Adrenal gland (tissue), 12 donors: ENCODE results near the gene COL24A1. TPM values are rescaled to one million over a fixed set of nuclear protein-coding genes. Genes with fewer than 3 reads are reported as not detected.

Experiments used
- DNase-seq, 7 donors: peaks; one replicate each; pipeline ENCODE4 v3.0.0-alpha.2; 2019 to 2020
- H3K27ac ChIP-seq, 5 donors: fragments of 200-600 bp; sonication (generic) in 4 of 5; 1 replicate in 3 of 5; 2 replicates in 2 of 5; pipeline versions ENCODE4 v1.5.1 to v1.8.0; 2016 to 2020; ENCODE audit warnings: mild to moderate bottlenecking in 1 of 5
- H3K27me3 ChIP-seq: fragments of 200-600 bp; 2 replicates; pipeline ENCODE4 v1.8.0; 2021
- H3K36me3 ChIP-seq, 2 donors: fragments of 200-600 bp; replicated peaks in 1 of 2; 1 replicate in 1 of 2; 2 replicates in 1 of 2; pipeline versions ENCODE4 v1.5.1 to v1.8.0; 2018 to 2022
- H3K4me1 ChIP-seq, 2 donors: fragments of 200-600 bp; replicated peaks in 1 of 2; 1 replicate in 1 of 2; 2 replicates in 1 of 2; pipeline versions ENCODE4 v1.5.1 to v1.8.0; 2018 to 2021
- H3K4me3 ChIP-seq, 4 donors: fragments of 200-600 bp; sonication (generic) in 3 of 4; one replicate each; pipeline ENCODE4 v1.5.1; 2016 to 2018
- H3K9me3 ChIP-seq, 3 donors: fragments of 200-600 bp; sonication (generic) in 1 of 3; replicated peaks in 1 of 3; 1 replicate in 2 of 3; 2 replicates in 1 of 3; pipeline versions ENCODE4 v1.5.1 to v1.8.0; 2016 to 2021
- POLR2A ChIP-seq, 2 donors: fragments of 450-650 bp; IDR thresholded peaks; one replicate each; pipeline ENCODE4 v1.6.1; 2017; ENCODE audit warnings: antibody characterized with exemption in 2 of 2, mild to moderate bottlenecking in 2 of 2, moderate library complexity in 1 of 2
- WGBS, 4 donors: extraction: QIAGEN DNeasy Blood & Tissue Kit in 2 of 4; methylation state at CpG; one replicate each; pipeline versions ENCODE4 v1.1.5 to v1.1.7; 2013 to 2017; 5-methylcytosine and 5-hydroxymethylcytosine counted together
- intact Hi-C, 2 donors: fragments of 100-400 bp; cut with DNase I; formaldehyde crosslinking; loops; one replicate each; pipeline versions ENCODE4 v1.14.1 to v1.15.0; 2022 to 2023
- polyA plus RNA-seq, 3 donors: library from polyadenylated mRNA; stranded (reverse); fragments of 200-250 nt in 2 of 3; fragments of 350-450 nt in 1 of 3; fragmentation: Illumina TruSeq in 1 of 3; extraction: RNeasy Lipid Tissue Mini Kit (QIAGEN cat#74804) in 1 of 3; gene quantifications; one replicate each; pipeline ENCODE4 v1.2.3, GENCODE V29; 2013 to 2014
- total RNA-seq, 9 donors: library from RNA; depleted of rRNA in 4 of 9; stranded (reverse); fragments of >200 nt in 4 of 9; fragments of 120-200 nt in 1 of 9; fragmentation: NEBNext Ultra II Directional in 1 of 9; extraction: Animal tissue kit (Norgen Biotek cat#: 25700) in 1 of 9; gene quantifications; one replicate each; pipeline versions ENCODE4 v1.1.0 to v1.2.4, GENCODE V29; 2013 to 2023
- TF ChIP-seq, protein P1 (sequence below), 6 experiments: fragments of 450-650 bp in 4 of 6; fragments of 200-600 bp in 2 of 6; sonication (generic) in 1 of 6; IDR thresholded peaks; 1 replicate in 5 of 6; 2 replicates in 1 of 6; pipeline versions ENCODE4 v1.5.1 to v1.8.0; 2016 to 2021; ENCODE audit warnings: antibody characterized with exemption in 6 of 6, mild to moderate bottlenecking in 2 of 6, moderate library complexity in 1 of 6
- donor health status: healthy with polysubstance abuse.
- donor health status: Bipolar disorder and iron deficiency.
- donor health status: DM: yes; HTN: yes; CAD: no.
- donor health status: DM: no; HTN: no; CAD: no.
- donor health status: DM: no; HTN: no; CAD: no.
- donor health status: DM: yes; HTN: yes; CAD: no.

Gene COL24A1
- total and polyA plus RNA-seq, 12 donors = 0.02 to 0.50 (median 0.11) TPM; not detected in 3

DNA sequence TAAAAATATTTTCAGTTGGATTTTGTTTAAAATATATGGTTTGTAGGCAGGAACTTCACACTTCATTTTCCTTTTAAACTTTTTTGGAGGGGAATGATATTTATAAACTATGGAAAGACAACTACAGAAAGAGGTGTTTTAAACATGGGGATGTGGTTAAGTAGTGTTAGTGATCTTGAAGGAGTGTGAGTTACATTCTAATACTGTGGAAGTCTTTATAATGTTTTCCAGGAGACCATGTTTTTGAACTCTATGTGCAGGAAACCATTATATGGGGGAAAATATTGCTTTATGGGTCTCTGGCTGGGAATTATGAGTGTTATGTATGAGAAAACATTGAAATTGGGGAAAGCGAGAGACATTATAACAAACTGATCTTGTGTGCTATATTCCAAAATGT, 35.8 kb upstream of the COL24A1 start:
- Histone ChIP-seq H3K4me1 (no peaks in the 10 kb centered on the region), H3K27ac (no peak overlapping the region), H3K4me3 (no peak overlapping the region), H3K27me3 (no peaks in the 10 kb centered on the region), H3K36me3 (no peaks in the 10 kb centered on the region), H3K9me3 (no peaks in the 10 kb centered on the region)
- no peak for TF ChIP-seq POLR2A (IDR thresholded peaks at IDR 0.05)
- TF ChIP-seq, protein P1, sequence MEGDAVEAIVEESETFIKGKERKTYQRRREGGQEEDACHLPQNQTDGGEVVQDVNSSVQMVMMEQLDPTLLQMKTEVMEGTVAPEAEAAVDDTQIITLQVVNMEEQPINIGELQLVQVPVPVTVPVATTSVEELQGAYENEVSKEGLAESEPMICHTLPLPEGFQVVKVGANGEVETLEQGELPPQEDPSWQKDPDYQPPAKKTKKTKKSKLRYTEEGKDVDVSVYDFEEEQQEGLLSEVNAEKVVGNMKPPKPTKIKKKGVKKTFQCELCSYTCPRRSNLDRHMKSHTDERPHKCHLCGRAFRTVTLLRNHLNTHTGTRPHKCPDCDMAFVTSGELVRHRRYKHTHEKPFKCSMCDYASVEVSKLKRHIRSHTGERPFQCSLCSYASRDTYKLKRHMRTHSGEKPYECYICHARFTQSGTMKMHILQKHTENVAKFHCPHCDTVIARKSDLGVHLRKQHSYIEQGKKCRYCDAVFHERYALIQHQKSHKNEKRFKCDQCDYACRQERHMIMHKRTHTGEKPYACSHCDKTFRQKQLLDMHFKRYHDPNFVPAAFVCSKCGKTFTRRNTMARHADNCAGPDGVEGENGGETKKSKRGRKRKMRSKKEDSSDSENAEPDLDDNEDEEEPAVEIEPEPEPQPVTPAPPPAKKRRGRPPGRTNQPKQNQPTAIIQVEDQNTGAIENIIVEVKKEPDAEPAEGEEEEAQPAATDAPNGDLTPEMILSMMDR (IDR thresholded peaks at IDR 0.05) = no peak
- WGBS, 4 donors = 71 to 86% (median 86%) methylated on average over 1 of the region's 1 CpG
- intact Hi-C loops = no loop called here
- no peak for DNase-seq

DNA sequence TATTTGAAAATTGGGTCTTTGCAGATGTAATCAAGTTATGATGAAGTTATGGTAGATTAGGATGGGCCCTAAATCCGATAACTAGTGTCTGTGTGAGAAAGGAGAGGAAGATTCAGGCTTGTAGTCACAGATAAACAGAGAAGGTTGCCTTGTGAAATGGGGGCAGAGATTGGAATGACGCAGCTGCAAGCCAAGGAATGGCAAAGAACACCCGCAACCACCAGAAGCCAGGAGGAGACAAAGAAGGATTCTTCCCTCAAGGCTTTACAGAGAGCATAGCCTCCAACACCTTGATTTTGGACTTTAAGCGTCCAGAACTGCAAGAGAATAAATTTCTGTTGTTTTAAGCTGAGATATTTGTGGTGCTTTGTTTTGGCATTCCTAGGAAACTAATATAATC, 35.4 kb upstream of the COL24A1 start:
- no peaks in the 10 kb centered on the region for H3K4me1 ChIP-seq
- 51 to 69% (median 66%) methylated on average over 4 of the region's 4 CpGs for WGBS, 4 donors

GRCh38 chr1:86190873-86191272, 34.3 kb upstream of the COL24A1 start:
- no peaks in the 10 kb centered on the region for H3K4me1 ChIP-seq
- no peaks in the 10 kb centered on the region for H3K36me3 ChIP-seq
- no peaks in the 10 kb centered on the region for H3K9me3 ChIP-seq
- no peak overlapping the region for H3K4me3 ChIP-seq
- no peaks in the 10 kb centered on the region for H3K27me3 ChIP-seq
- 78 to 90% (median 85%) methylated on average over 1 of the region's 1 CpG for WGBS, 4 donors
- DNase-seq = no peak
- no peak overlapping the region for H3K27ac ChIP-seq
- intact Hi-C loops = no loop called here
- TF ChIP-seq, protein P1 (IDR thresholded peaks at IDR 0.05) = no peak
- no peak for TF ChIP-seq POLR2A (IDR thresholded peaks at IDR 0.05)

More for the DNA sequence above, 35.4 kb upstream of the COL24A1 start:
- TF ChIP-seq, protein P1 (IDR thresholded peaks at IDR 0.05) = no peak
- no peak for TF ChIP-seq POLR2A (IDR thresholded peaks at IDR 0.05)
- intact Hi-C loops = no loop called here
- H3K27me3 ChIP-seq = no peaks in the 10 kb centered on the region
- H3K27ac ChIP-seq = no peak overlapping the region
- H3K4me3 ChIP-seq = no peak overlapping the region
- H3K36me3 ChIP-seq = no peaks in the 10 kb centered on the region
- DNase-seq = no peak
- H3K9me3 ChIP-seq = no peaks in the 10 kb centered on the region

DNA sequence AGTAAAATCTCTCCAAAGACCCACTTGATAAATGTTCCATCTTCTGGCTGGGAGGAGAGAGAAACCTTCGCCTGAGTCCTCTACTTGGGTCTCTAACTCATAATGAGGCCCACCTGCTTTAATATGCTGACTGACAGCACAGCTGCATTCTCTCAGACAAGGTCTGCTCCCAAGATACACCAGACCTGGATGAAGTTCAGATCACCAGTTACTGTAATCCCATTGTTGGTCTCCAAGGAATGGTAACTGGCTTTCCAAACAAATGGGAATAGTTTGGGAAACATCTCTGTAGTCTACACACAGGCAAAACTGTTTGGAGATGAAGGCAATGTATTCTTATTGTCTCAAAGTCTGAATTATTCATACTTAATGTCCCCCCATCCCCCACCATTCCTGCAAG, 27.9 kb upstream of the COL24A1 start:
- H3K27me3 ChIP-seq = no peaks in the 10 kb centered on the region
- H3K4me1 ChIP-seq = no peaks in the 10 kb centered on the region
- WGBS, 4 donors = 60 to 72% (median 68%) methylated on average over 1 of the region's 1 CpG
- intact Hi-C loops = no loop called here
- H3K9me3 ChIP-seq = no peaks in the 10 kb centered on the region
- H3K27ac ChIP-seq = no peak overlapping the region
- H3K4me3 ChIP-seq = no peak overlapping the region
- no peak for TF ChIP-seq POLR2A (IDR thresholded peaks at IDR 0.05)
- no peak for DNase-seq
- H3K36me3 ChIP-seq = no peaks in the 10 kb centered on the region

GRCh38 chr1:86183810-86184209, 27.2 kb upstream of the COL24A1 start:
- Histone ChIP-seq H3K27ac (no peak overlapping the region), H3K4me3 (no peak overlapping the region), H3K27me3 (no peaks in the 10 kb centered on the region), H3K4me1 (no peaks in the 10 kb centered on the region), H3K9me3 (no peaks in the 10 kb centered on the region), H3K36me3 (no peaks in the 10 kb centered on the region)
- TF ChIP-seq, protein P1 (IDR thresholded peaks at IDR 0.05) = no peak
- TF ChIP-seq POLR2A (IDR thresholded peaks at IDR 0.05) = no peak
- DNase-seq = no peak
- intact Hi-C loops = no loop called here
- 15 to 54% (median 30%) methylated on average over 1 of the region's 1 CpG for WGBS, 4 donors
